Transverse colon (tissue), 4 donors: ENCODE measurements around the gene ESPL1. TPM values are rescaled to one million over a fixed set of nuclear protein-coding genes. Genes with fewer than 3 reads are reported as not detected.
A peak's percentile ranks its signal among the peaks of the same experiment; 100 is the strongest.

Experiments used
- DNase-seq: peaks from one replicate; pipeline ENCODE4 v3.0.0-alpha.2; 2019
- H3K27ac ChIP-seq, 4 donors: fragments of 200-600 bp; sonication (generic); 2 replicates each; pipeline ENCODE4 v1.5.1; 2016 to 2018; ENCODE audit warnings: inconsistent platforms in 4 of 4
- H3K27me3 ChIP-seq: fragments of 200-600 bp; sonication (generic); 2 replicates; pipeline ENCODE4 v1.5.1; 2017; ENCODE audit warnings: inconsistent platforms
- H3K36me3 ChIP-seq, 4 donors: fragments of 200-600 bp; sonication (generic); 2 replicates each; pipeline ENCODE4 v1.5.1; 2017 to 2019; ENCODE audit warnings: inconsistent platforms in 4 of 4
- H3K4me1 ChIP-seq, 4 donors: fragments of 200-600 bp; sonication (generic); 2 replicates each; pipeline ENCODE4 v1.5.1; 2017 to 2020; ENCODE audit warnings: inconsistent platforms in 4 of 4
- H3K4me3 ChIP-seq, 4 donors: fragments of 200-600 bp; sonication (generic); 1 replicate in 1 of 4; 2 replicates in 3 of 4; pipeline versions ENCODE4 v1.5.1 to v1.6.1; 2017 to 2019; ENCODE audit warnings: inconsistent platforms in 4 of 4
- H3K9me3 ChIP-seq, 2 donors: fragments of 200-600 bp; sonication (generic); 2 replicates each; pipeline ENCODE4 v1.5.1; 2017 to 2019; ENCODE audit warnings: inconsistent platforms in 2 of 2
- CTCF ChIP-seq, 5 experiments: fragments of 200-600 bp in 3 of 5; fragments of 450-650 bp in 2 of 5; sonication (generic) in 3 of 5; IDR thresholded peaks; 1 replicate in 2 of 5; 2 replicates in 3 of 5; pipeline ENCODE4 v1.5.1; 2016 to 2017; ENCODE audit warnings: antibody characterized with exemption in 5 of 5, inconsistent platforms in 3 of 5, mild to moderate bottlenecking in 2 of 5, moderate library complexity in 1 of 5
- EP300 ChIP-seq: sonication (generic); formaldehyde crosslinking; IDR thresholded peaks from one replicate; pipeline ENCODE4 v1.6.1; 2017; ENCODE audit warnings: antibody characterized with exemption, low read depth
- POLR2A ChIP-seq: fragments of 450-650 bp; IDR thresholded peaks from one replicate; pipeline ENCODE4 v1.6.1; 2016; ENCODE audit warnings: antibody characterized with exemption, mild to moderate bottlenecking, moderate library complexity
- POLR2AphosphoS5 ChIP-seq, 3 donors: sonication (generic); formaldehyde crosslinking; IDR thresholded peaks; one replicate each; pipeline ENCODE4 v1.6.1; 2016; ENCODE audit warnings: antibody characterized with exemption in 3 of 3
- WGBS, 2 donors: methylation state at CpG; one replicate each; pipeline ENCODE4 v1.1.5; 2018; ENCODE audit warnings: low coverage in 1 of 2; 5-methylcytosine and 5-hydroxymethylcytosine counted together
- in situ Hi-C, 4 donors: fragments of 200-750 bp; cut with MboI; loops; one replicate each; pipeline versions ENCODE4 v1.15.0 to v1.15.1; 2017; ENCODE audit warnings: low sequenced_read_pairs in 3 of 4, low pct_ligation_motif_present in 1 of 4, low pct_unique_long_range_greater_than_20kb in 1 of 4
- intact Hi-C: fragments of 100-400 bp; cut with DNase I; formaldehyde crosslinking; loops from one replicate; pipeline ENCODE4 v1.15.1; 2023; ENCODE audit warnings: low total_unique reads
- total RNA-seq, 4 donors: library from RNA; depleted of rRNA; stranded (reverse); fragments of >200 nt; gene quantifications; one replicate each; pipeline ENCODE4 v1.1.0, GENCODE V29; 2016

ESPL1 gene
- total RNA-seq, 4 donors from 2014 or later: 6.5 to 31.8 (median 18.8) TPM

- H3K4me1 ChIP-seq: peaks cover 0 to 12% (median 8%) of the 10 kb centered on the region in 4 donors
- H3K9me3 ChIP-seq: no peaks in the 10 kb centered on the region
- H3K36me3 ChIP-seq: no peaks in the 10 kb centered on the region
- H3K27me3 ChIP-seq: no peaks in the 10 kb centered on the region
- in situ Hi-C loops: no loop called here
- no peak for DNase-seq
- no peak overlapping the region for H3K27ac ChIP-seq
- intact Hi-C loops: no loop called here
- TF ChIP-seq CTCF (IDR thresholded peaks at IDR 0.05): no peak
- no peak for TF ChIP-seq POLR2AphosphoS5 (IDR thresholded peaks at IDR 0.05)
- no peak for TF ChIP-seq EP300
- no peak for TF ChIP-seq POLR2A
- WGBS, 2 donors: 84 to 100% methylated on average over 2 of the region's 2 CpGs
- H3K4me3 ChIP-seq: no peak overlapping the region
Measured at GRCh38 chr12:53265783-53266182, 2.3 kb upstream of the ESPL1 start.

- Histone ChIP-seq H3K36me3 (no peaks in the 10 kb centered on the region), H3K4me1 (peaks cover 0 to 12% (median 8%) of the 10 kb centered on the region in 4 donors), H3K27ac (peak overlapping the region; percentile 49 to 73 (median 52)), H3K9me3 (no peaks in the 10 kb centered on the region), H3K27me3 (no peaks in the 10 kb centered on the region), H3K4me3 (peak overlapping the region; percentile 33 to 79 (median 58))
- in situ Hi-C loops: no loop called here
- no peak for DNase-seq
- intact Hi-C loops: no loop called here
- TF ChIP-seq POLR2AphosphoS5 (IDR thresholded peaks at IDR 0.05): no peak
- no peak for TF ChIP-seq POLR2A
- no peak for TF ChIP-seq CTCF (IDR thresholded peaks at IDR 0.05)
- TF ChIP-seq EP300: no peak
- 41 to 52% methylated on average over 9 to 18 of the region's 18 CpGs for WGBS, 2 donors
Measured at GRCh38 chr12:53267306-53267998, 647 bp upstream of the ESPL1 start.

- H3K4me3 ChIP-seq: peak overlapping the region; percentile 33 to 79 (median 58)
- in situ Hi-C loops: no loop called here
- no peaks in the 10 kb centered on the region for H3K27me3 ChIP-seq
- peaks cover 0 to 12% (median 8%) of the 10 kb centered on the region in 4 donors for H3K4me1 ChIP-seq
- TF ChIP-seq EP300 (no peak), POLR2AphosphoS5 (IDR thresholded peaks at IDR 0.05) (no peak), POLR2A (no peak), CTCF (IDR thresholded peaks at IDR 0.05) (no peak)
- H3K36me3 ChIP-seq: no peaks in the 10 kb centered on the region
- DNase-seq: no peak
- WGBS, 2 donors: 17 to 64% methylated on average over 3 to 20 of the region's 20 CpGs
- H3K27ac ChIP-seq: peak overlapping the region in 3 of 4 donors; percentile 49 to 73 (median 54)
- H3K9me3 ChIP-seq: no peaks in the 10 kb centered on the region
- intact Hi-C loops: no loop called here
Measured at GRCh38 chr12:53268630-53269562, 797 bp downstream of the ESPL1 start.

GRCh38 chr12:53274445-53274844 is 6.3 kb downstream of the ESPL1 start:
- Histone ChIP-seq H3K27me3 (no peaks in the 10 kb centered on the region), H3K27ac (no peak overlapping the region), H3K4me1 (no peaks in the 10 kb centered on the region), H3K4me3 (no peak overlapping the region), H3K9me3 (no peaks in the 10 kb centered on the region), H3K36me3 (no peaks in the 10 kb centered on the region)
- TF ChIP-seq POLR2AphosphoS5 (IDR thresholded peaks at IDR 0.05) (no peak), POLR2A (no peak)
- 94 to 100% methylated on average over 3 to 5 of the region's 5 CpGs for WGBS, 2 donors
- intact Hi-C loops (no loop called here), in situ Hi-C loops (no loop called here)
- DNase-seq: no peak
